OCI-LY1 (cell line): Measurements from ENCODE around the gene PARVG.

ENCODE experiments used
- H2AFZ ChIP-seq: fragments of 200-600 bp; sonication (generic), shearing (Covaris generic); 2 replicates; pipeline ENCODE4 v1.6.0; 2014; ENCODE audit warnings: antibody characterized with exemption, mild to moderate bottlenecking, low read length
- H3F3A ChIP-seq: fragments of 200-600 bp; sonication (generic), shearing (Covaris generic); 2 replicates; pipeline ENCODE4 v1.6.0; 2014; ENCODE audit warnings: mild to moderate bottlenecking, antibody characterized with exemption, low read length, moderate library complexity; ENCODE audit not compliant: insufficient read depth
- H3K27ac ChIP-seq: fragments of 200-600 bp; sonication (generic); 2 replicates; pipeline ENCODE4 v1.5.1; 2014; ENCODE audit warnings: low read length, mixed run types, mild to moderate bottlenecking, low read depth; ENCODE audit not compliant: poor library complexity, severe bottlenecking
- H3K27me3 ChIP-seq: fragments of 200-600 bp; sonication (generic); 2 replicates; pipeline ENCODE4 v1.6.0; 2014; ENCODE audit warnings: antibody characterized with exemption, mild to moderate bottlenecking, low read length, moderate library complexity; ENCODE audit not compliant: insufficient read depth
- H3K36me3 ChIP-seq: fragments of 200-600 bp; sonication (generic); 2 replicates; pipeline ENCODE4 v1.6.1; 2014; ENCODE audit warnings: mild to moderate bottlenecking, antibody characterized with exemption, low read length, moderate library complexity, mixed read lengths; ENCODE audit not compliant: insufficient read depth
- H3K4me1 ChIP-seq: fragments of 200-600 bp; sonication (generic); 2 replicates; pipeline ENCODE4 v1.5.1; 2014; ENCODE audit warnings: mild to moderate bottlenecking, low read length, moderate library complexity; ENCODE audit not compliant: insufficient read depth, severe bottlenecking
- H3K4me2 ChIP-seq: fragments of 200-600 bp; sonication (generic), shearing (Covaris generic); 2 replicates; pipeline ENCODE4 v1.6.1; 2014; ENCODE audit warnings: low read length
- H3K4me3 ChIP-seq: fragments of 200-600 bp; sonication (generic); 2 replicates; pipeline ENCODE4 v1.5.1; 2014; ENCODE audit warnings: low read length, low read depth, mild to moderate bottlenecking, mixed read lengths; ENCODE audit not compliant: poor library complexity, severe bottlenecking
- H3K79me2 ChIP-seq: fragments of 200-600 bp; shearing (Covaris generic); 2 replicates; pipeline ENCODE4 v1.6.1; 2016; ENCODE audit warnings: mixed run types, low read length, mixed read lengths; ENCODE audit not compliant: insufficient read depth
- H3K9ac ChIP-seq: fragments of 200-600 bp; sonication (generic), shearing (Covaris generic); 2 replicates; pipeline ENCODE4 v1.6.1; 2014; ENCODE audit warnings: mild to moderate bottlenecking, low read length, mixed read lengths
- H3K9me2 ChIP-seq: fragments of 200-600 bp; sonication (generic), shearing (Covaris generic); 2 replicates; pipeline ENCODE4 v1.6.1; 2014; ENCODE audit warnings: low read depth, mild to moderate bottlenecking, low read length, mixed read lengths
- H3K9me3 ChIP-seq: fragments of 200-600 bp; shearing (Covaris generic); 2 replicates; pipeline ENCODE4 v1.6.1; 2014; ENCODE audit warnings: low read length, mixed read lengths
- H4K20me1 ChIP-seq: fragments of 200-600 bp; sonication (generic), shearing (Covaris generic); 2 replicates; pipeline ENCODE4 v1.6.0; 2016; ENCODE audit warnings: mild to moderate bottlenecking, low read length; ENCODE audit not compliant: insufficient read depth
- EZH2 ChIP-seq: fragments of 200-600 bp; sonication (generic), shearing (Covaris generic); IDR thresholded peaks from 2 replicates; pipeline ENCODE4 v1.8.0; 2017; ENCODE audit warnings: borderline replicate concordance, mixed run types, mild to moderate bottlenecking, antibody characterized with exemption, low read length, moderate library complexity, mixed read lengths
- TF ChIP-seq, protein P1 (sequence below): fragments of 200-600 bp; sonication (generic), shearing (Covaris generic); IDR thresholded peaks from 2 replicates; pipeline ENCODE4 v1.5.1; 2017; ENCODE audit warnings: mild to moderate bottlenecking, antibody characterized with exemption, low read length, moderate library complexity, mixed read lengths

Gene PARVG

DNA sequence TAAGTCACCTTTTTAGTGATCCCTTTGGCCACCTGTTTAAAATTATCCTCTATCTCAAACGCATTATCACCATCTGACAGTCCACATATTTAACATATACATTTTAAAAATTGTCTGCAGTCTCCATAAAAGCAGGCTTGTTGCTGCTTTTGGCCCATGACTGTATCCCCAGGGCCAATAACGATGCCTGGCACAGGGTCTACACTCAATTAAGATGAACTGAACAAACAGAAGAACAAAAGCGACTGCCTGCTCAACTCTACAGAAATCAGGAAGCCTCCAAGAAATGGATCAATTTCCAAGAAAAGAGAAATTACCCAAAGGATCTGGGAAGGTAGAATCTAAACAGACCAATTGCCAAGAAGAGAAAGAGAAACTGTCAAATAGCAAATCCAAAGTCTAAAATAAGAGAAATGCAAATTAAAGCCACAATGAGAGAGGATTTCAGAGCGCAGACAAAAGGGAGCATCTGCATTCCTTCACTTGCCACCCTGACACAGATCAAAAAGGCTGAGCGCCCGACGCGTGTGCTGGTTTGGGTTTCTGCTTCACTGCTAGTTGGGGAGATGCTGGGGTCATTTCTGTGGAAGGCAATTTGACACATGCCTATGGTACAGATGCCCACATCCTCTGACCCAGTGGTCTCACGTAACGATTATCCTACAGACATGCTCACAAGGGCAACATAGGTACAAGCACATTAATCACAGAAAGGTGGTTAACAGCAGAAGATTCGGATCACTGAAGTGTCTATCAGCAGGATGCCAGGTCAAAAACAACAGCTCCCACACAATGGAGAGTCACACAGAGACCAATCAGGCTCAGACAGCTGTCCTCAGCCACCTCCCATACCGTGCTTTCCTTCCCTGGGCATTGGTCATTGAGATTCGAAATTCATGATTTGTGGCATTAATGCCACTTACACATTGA is 76.1 kb downstream of the PARVG start:
- no peak overlapping the region for H2AFZ ChIP-seq
- H3K4me2 ChIP-seq: no peak overlapping the region
- no peak overlapping the region for H3K27ac ChIP-seq
- no peaks in the 10 kb centered on the region for H3K79me2 ChIP-seq
- no peak overlapping the region for H3K4me3 ChIP-seq
- H3K9me3 ChIP-seq: no peaks in the 10 kb centered on the region
- H4K20me1 ChIP-seq: no peaks in the 10 kb centered on the region
- H3K9ac ChIP-seq: no peak overlapping the region
- no peak for TF ChIP-seq EZH2
- TF ChIP-seq, protein P1, sequence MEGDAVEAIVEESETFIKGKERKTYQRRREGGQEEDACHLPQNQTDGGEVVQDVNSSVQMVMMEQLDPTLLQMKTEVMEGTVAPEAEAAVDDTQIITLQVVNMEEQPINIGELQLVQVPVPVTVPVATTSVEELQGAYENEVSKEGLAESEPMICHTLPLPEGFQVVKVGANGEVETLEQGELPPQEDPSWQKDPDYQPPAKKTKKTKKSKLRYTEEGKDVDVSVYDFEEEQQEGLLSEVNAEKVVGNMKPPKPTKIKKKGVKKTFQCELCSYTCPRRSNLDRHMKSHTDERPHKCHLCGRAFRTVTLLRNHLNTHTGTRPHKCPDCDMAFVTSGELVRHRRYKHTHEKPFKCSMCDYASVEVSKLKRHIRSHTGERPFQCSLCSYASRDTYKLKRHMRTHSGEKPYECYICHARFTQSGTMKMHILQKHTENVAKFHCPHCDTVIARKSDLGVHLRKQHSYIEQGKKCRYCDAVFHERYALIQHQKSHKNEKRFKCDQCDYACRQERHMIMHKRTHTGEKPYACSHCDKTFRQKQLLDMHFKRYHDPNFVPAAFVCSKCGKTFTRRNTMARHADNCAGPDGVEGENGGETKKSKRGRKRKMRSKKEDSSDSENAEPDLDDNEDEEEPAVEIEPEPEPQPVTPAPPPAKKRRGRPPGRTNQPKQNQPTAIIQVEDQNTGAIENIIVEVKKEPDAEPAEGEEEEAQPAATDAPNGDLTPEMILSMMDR: no peak
- H3K4me1 ChIP-seq: no peaks in the 10 kb centered on the region
- H3F3A ChIP-seq: no peaks in the 10 kb centered on the region
- H3K36me3 ChIP-seq: no peaks in the 10 kb centered on the region
- no peaks in the 10 kb centered on the region for H3K9me2 ChIP-seq
- no peaks in the 10 kb centered on the region for H3K27me3 ChIP-seq
